ENCODE data around the gene RAB3A.
"Not testable (repeated sequence)": the region's sequence is repeated elsewhere in the genome, so short reads cannot be mapped to it uniquely, and the experiment has no call there.

DNA sequence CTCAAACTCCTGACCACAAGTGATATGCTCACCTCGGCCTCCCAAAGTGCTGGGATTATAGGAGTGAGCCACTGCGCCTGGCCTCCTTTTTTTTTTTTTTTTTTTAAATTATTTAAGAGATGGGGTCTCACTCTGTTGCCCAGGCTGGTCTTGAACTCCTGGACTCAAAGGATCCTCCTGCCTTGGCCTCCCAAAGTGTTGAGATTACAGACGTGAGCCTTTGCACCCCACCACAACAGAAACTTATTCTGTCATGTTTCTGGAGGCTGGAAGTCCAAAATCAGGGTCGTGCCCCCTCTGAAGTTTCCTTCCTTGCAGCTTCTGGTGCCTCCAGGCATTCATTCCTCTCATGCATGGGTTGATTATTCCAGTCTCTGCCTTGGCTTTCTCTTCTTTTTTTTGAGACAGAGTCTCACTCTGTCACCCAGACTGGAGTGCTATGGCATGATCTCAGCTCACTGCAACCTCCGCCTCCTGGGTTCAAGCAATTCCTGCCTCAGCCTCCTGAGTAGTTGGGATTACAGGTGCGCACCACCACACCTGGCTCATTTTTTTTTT, 44.7 kb downstream of the RAB3A start:
- TF ChIP-seq POLR2AphosphoS5 (IDR thresholded peaks at IDR 0.05; ENCODE audit: borderline replicate concordance, low read depth, low read length); EZH2 (IDR thresholded peaks at IDR 0.05); FOXP2 (optimal IDR thresholded peaks at IDR 0.05; ENCODE audit: control extremely low read depth, extremely low read length, insufficient read depth): not testable (repeated sequence)
